ENCODE data around the gene RTN1. TPM values are rescaled to one million over a fixed set of nuclear protein-coding genes. Genes with fewer than 3 reads are reported as not detected.

Gene RTN1
- total and polyA plus RNA-seq, 2 donors (not counting 1 experiment from before 2014, with no cell fraction given), result 0.34 TPM; not detected in 1

GRCh38 chr14:59728304-59728703, 142.3 kb downstream of the RTN1 start:
- H3K4me1 Mint-ChIP-seq, result no peaks in the 10 kb centered on the region
- H2AFZ ChIP-seq (ENCODE audit: insufficient read depth, low read depth, low read length, poor library complexity, severe bottlenecking), result no peak overlapping the region
- ATAC-seq (ENCODE audit: low read depth) (no peak), DNase-seq (no peak)
- H3K36me3 ChIP-seq (replicated peaks in 1 of 2; ENCODE audit: control extremely low read depth in 1 of 2, control insufficient read depth in 1 of 2, extremely low read depth in 1 of 2, insufficient read depth in 2 of 2, low read length in 1 of 2), result no peaks in the 10 kb centered on the region
- ChIA-PET CTCF (no interaction called here), POLR2A (no interaction called here)
- no peak overlapping the region for H3K27ac ChIP-seq (ENCODE audit: low read length in 2 of 2)
- no peaks in the 10 kb centered on the region for H4K20me1 ChIP-seq (ENCODE audit: control insufficient read depth, insufficient read depth, low read length, poor library complexity, severe bottlenecking)
- H3K27me3 ChIP-seq (replicated peaks in 1 of 4; ENCODE audit: control extremely low read depth in 1 of 4, control insufficient read depth in 3 of 4, insufficient read depth in 4 of 4, low read length in 3 of 4), result no peaks in the 10 kb centered on the region
- H3K27ac Mint-ChIP-seq, result no peak overlapping the region
- H3K9me3 Mint-ChIP-seq (ENCODE audit: insufficient read depth), result no peaks in the 10 kb centered on the region
- H3K4me2 ChIP-seq (replicated peaks; ENCODE audit: low read depth, low read length, poor library complexity, severe bottlenecking), result no peak overlapping the region
- no peak overlapping the region for H3K4me3 Mint-ChIP-seq
- peaks cover 11% of the 10 kb centered on the region for H3K27me3 Mint-ChIP-seq
- H3K4me1 ChIP-seq (ENCODE audit: control insufficient read depth in 2 of 2, insufficient read depth in 2 of 2, low read length in 2 of 2), result no peaks in the 10 kb centered on the region
- no peak for TF ChIP-seq EZH2 (IDR thresholded peaks at IDR 0.05; ENCODE audit: borderline replicate concordance, insufficient read depth, low read depth, low read length, poor library complexity, severe bottlenecking)
- peaks cover 0 to 21% (median 0%) of the 10 kb centered on the region in 3 donors for H3K9me3 ChIP-seq (ENCODE audit: control extremely low read depth in 1 of 3, control insufficient read depth in 2 of 3, insufficient read depth in 1 of 3, low read length in 2 of 3)
- intact Hi-C loops (cut with micrococcal nuclease), result no loop called here
- WGBS (ENCODE audit: insufficient coverage), result 52% methylated on average over 2 of the region's 3 CpGs
- no peak overlapping the region for H3K9ac ChIP-seq (ENCODE audit: low read length)
- H3K79me2 ChIP-seq (ENCODE audit: control insufficient read depth, insufficient read depth, low read length), result no peaks in the 10 kb centered on the region
- H3K4me3 ChIP-seq (ENCODE audit: control extremely low read depth in 1 of 5, extremely low read depth in 1 of 5, insufficient read depth in 1 of 5, low read depth in 2 of 5, low read length in 4 of 5), result no peak overlapping the region

- Histone ChIP-seq H4K20me1 (ENCODE audit: control insufficient read depth, insufficient read depth, low read length, poor library complexity, severe bottlenecking) (no peaks in the 10 kb centered on the region), H3K4me3 (ENCODE audit: control extremely low read depth in 1 of 5, extremely low read depth in 1 of 5, insufficient read depth in 1 of 5, low read depth in 2 of 5, low read length in 4 of 5) (no peak overlapping the region), H3K9ac (ENCODE audit: low read length) (no peak overlapping the region), H3K36me3 (replicated peaks in 1 of 2; ENCODE audit: control extremely low read depth in 1 of 2, control insufficient read depth in 1 of 2, extremely low read depth in 1 of 2, insufficient read depth in 2 of 2, low read length in 1 of 2) (no peaks in the 10 kb centered on the region), H3K9me3 (ENCODE audit: control extremely low read depth in 1 of 3, control insufficient read depth in 2 of 3, insufficient read depth in 1 of 3, low read length in 2 of 3) (peaks cover 0 to 10% (median 0%) of the 10 kb centered on the region in 3 donors), H3K79me2 (ENCODE audit: control insufficient read depth, insufficient read depth, low read length) (no peaks in the 10 kb centered on the region), H3K27me3 (replicated peaks in 1 of 4; ENCODE audit: control extremely low read depth in 1 of 4, control insufficient read depth in 3 of 4, insufficient read depth in 4 of 4, low read length in 3 of 4) (no peaks in the 10 kb centered on the region), H3K4me2 (replicated peaks; ENCODE audit: low read depth, low read length, poor library complexity, severe bottlenecking) (no peak overlapping the region), H3K4me1 (ENCODE audit: control insufficient read depth in 2 of 2, insufficient read depth in 2 of 2, low read length in 2 of 2) (no peaks in the 10 kb centered on the region), H3K27ac (ENCODE audit: low read length in 2 of 2) (no peak overlapping the region), H2AFZ (ENCODE audit: insufficient read depth, low read depth, low read length, poor library complexity, severe bottlenecking) (no peak overlapping the region)
- POLR2A ChIA-PET, result no interaction called here
- Mint-ChIP-seq H3K9me3 (ENCODE audit: insufficient read depth) (no peaks in the 10 kb centered on the region), H3K4me3 (no peak overlapping the region), H3K27ac (no peak overlapping the region), H3K27me3 (peaks cover 11% of the 10 kb centered on the region), H3K4me1 (no peaks in the 10 kb centered on the region)
- intact Hi-C loops (cut with micrococcal nuclease), result no loop called here
- ATAC-seq (ENCODE audit: low read depth) (no peak), DNase-seq (no peak)
- TF ChIP-seq CTCF (IDR thresholded peaks at IDR 0.05), result no peak
- TF ChIP-seq EZH2 (IDR thresholded peaks at IDR 0.05; ENCODE audit: borderline replicate concordance, insufficient read depth, low read depth, low read length, poor library complexity, severe bottlenecking), result no peak
- CTCF ChIA-PET, result no interaction called here
- 98% methylated on average over 53 of the region's 53 CpGs for WGBS (ENCODE audit: insufficient coverage)
Observed at GRCh38 chr14:59727073-59727661, 143.4 kb downstream of the RTN1 start.
